ENCODE results near the gene TTC22. TPM values are rescaled to one million over a fixed set of nuclear protein-coding genes. Genes with fewer than 3 reads are reported as not detected.

TTC22 gene
- total RNA-seq, 1 experiment from 2014 or later: 0.59 TPM

DNA sequence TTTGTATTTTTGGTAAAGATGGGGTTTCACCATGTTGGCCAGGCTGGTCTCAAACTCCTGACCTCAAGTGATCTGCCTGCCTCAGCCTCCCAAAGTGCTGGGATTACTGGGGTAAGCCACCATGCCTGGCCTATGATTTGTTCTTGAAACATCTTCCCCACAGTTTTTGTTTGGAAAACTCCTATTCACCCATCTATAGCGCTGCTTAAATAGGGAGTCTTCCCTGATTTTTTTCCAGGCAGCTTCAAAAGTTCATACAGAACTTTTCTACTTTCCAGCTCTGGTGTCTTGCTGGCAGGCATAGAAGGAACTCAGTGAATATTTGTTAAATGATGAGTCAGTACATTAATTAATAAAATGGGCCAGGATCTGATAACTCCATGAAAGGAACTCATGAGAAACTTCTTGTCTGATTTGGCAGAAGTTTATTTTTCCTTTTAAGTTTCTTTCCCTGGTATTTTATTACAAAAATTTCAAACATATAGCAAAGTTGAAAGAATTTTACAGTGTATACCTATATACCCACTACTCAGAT, 33.0 kb upstream of the TTC22 start:
- Histone ChIP-seq H3K9me3 (ENCODE audit: control insufficient read depth, low read depth, low read length) (no peaks in the 10 kb centered on the region), H2BK5ac (ENCODE audit: insufficient read length, low read length) (no peak overlapping the region), H2BK12ac (ENCODE audit: insufficient read length, low read depth, low read length) (no peak overlapping the region), H3K27me3 (ENCODE audit: insufficient read depth, low read length) (no peaks in the 10 kb centered on the region), H2BK120ac (ENCODE audit: low read depth, low read length, poor library complexity, severe bottlenecking) (no peak overlapping the region), H3K4me2 (ENCODE audit: insufficient read depth, insufficient read length, low read length) (no peak overlapping the region), H3K14ac (ENCODE audit: insufficient read depth, low read length) (no peak overlapping the region), H2BK20ac (ENCODE audit: low read depth, low read length, poor library complexity, severe bottlenecking) (no peak overlapping the region), H3K18ac (ENCODE audit: insufficient read length, low read depth, low read length) (no peak overlapping the region), H3T11ph (ENCODE audit: low read length) (no peak overlapping the region), H4K5ac (ENCODE audit: insufficient read length, low read depth, low read length) (no peak overlapping the region), H3K9ac (ENCODE audit: extremely low read depth, insufficient read length, low read length) (no peak overlapping the region), H4K20me1 (ENCODE audit: control insufficient read depth, insufficient read depth, insufficient read length) (no peaks in the 10 kb centered on the region), H3K79me1 (ENCODE audit: insufficient read depth, low read depth, low read length, poor library complexity, severe bottlenecking) (no peaks in the 10 kb centered on the region), H3K23ac (ENCODE audit: insufficient read length, low read depth, low read length) (no peak overlapping the region), H3K4me1 (ENCODE audit: insufficient read depth, low read length) (no peaks in the 10 kb centered on the region), H4K91ac (ENCODE audit: insufficient read length, low read depth, low read length) (no peak overlapping the region), H3K4ac (ENCODE audit: low read depth, low read length) (no peak overlapping the region), H3K27ac (ENCODE audit: insufficient read length, low read depth, low read length) (no peak overlapping the region), H3K23me2 (ENCODE audit: insufficient read length, low read depth, low read length, poor library complexity, severe bottlenecking) (no peaks in the 10 kb centered on the region), H2AK5ac (ENCODE audit: insufficient read length, low read length) (no peak overlapping the region), H4K8ac (replicated peaks; ENCODE audit: insufficient read length, low read depth, low read length) (no peak overlapping the region), H3K79me2 (ENCODE audit: insufficient read depth, low read length) (no peaks in the 10 kb centered on the region), H3K56ac (ENCODE audit: insufficient read length, low read depth, low read length) (no peak overlapping the region), H2BK15ac (ENCODE audit: low read depth, low read length) (no peak overlapping the region), H2AFZ (ENCODE audit: low read length) (no peak overlapping the region)
- peaks cover 0 to 8% of the 10 kb centered on the region in 2 experiments; a peak in 2 of 4 replicates for H3K4me1 Mint-ChIP-seq
- peaks cover 0 to 1% (median 0%) of the 10 kb centered on the region in 3 experiments; a peak in 1 of 7 replicates for H3K36me3 Mint-ChIP-seq (ENCODE audit: insufficient read depth in 1 of 3, low read depth in 3 of 3)
- no peak for DNase-seq
- no peak overlapping the region for H3K27ac Mint-ChIP-seq
- no peak for TF ChIP-seq CTCF (conservative IDR thresholded peaks at IDR 0.05)
- H3K27me3 Mint-ChIP-seq (ENCODE audit: low read depth): peaks cover 18% of the 10 kb centered on the region
- WGBS (ENCODE audit: extremely low coverage, insufficient read length, low lambda C conversion rate): no CpG with 5 or more reads among the region's 1 CpG
- no peak overlapping the region for H3K4me3 Mint-ChIP-seq
- peaks cover 2 to 3% of the 10 kb centered on the region in 2 experiments; a peak in 3 of 5 replicates for H3K9me3 Mint-ChIP-seq
